H1 (cell line): ENCODE data around the gene TCF20. TPM values are rescaled to one million over a fixed set of nuclear protein-coding genes. Genes with fewer than 3 reads are reported as not detected.

Experiments used
- CTCF ChIA-PET: fragments of 300-600 bp; sonication (Branson Sonifier 250); formaldehyde crosslinking; loops from one replicate; lab custom pipeline; 2021; ENCODE audit not compliant: partially characterized antibody; lab: Charles Lee
- POLR2A ChIA-PET: fragments of 300-600 bp; sonication (Branson Sonifier 250); formaldehyde crosslinking; loops from one replicate; lab custom pipeline; 2021; ENCODE audit warnings: inconsistent platforms; ENCODE audit not compliant: partially characterized antibody; lab: Charles Lee
- DNase-seq, 2 experiments: peaks; one replicate each; pipeline versions ENCODE4 v3.0.0 to v3.0.0-alpha.2; 2010 to 2022; ENCODE audit warnings: low spot score in 2 of 2, low read depth in 1 of 2, mixed read lengths in 1 of 2
- FAIRE-seq: peaks from 2 replicates; lab custom pipeline; 2011; peaks lifted over from hg19 to GRCh38; lab: Jason Lieb, UNC
- H2AFZ ChIP-seq: 2 replicates; pipeline ENCODE4 v1.8.1; 2012; ENCODE audit warnings: low read length, inconsistent platforms
- H2AK5ac ChIP-seq: 2 replicates; pipeline ENCODE4 v1.6.1; 2013; ENCODE audit warnings: low read depth, low read length
- H2BK120ac ChIP-seq: replicated peaks from 2 replicates; pipeline ENCODE3; 2013; ENCODE audit warnings: low read depth, low read length, inconsistent platforms
- H2BK12ac ChIP-seq: 2 replicates; pipeline ENCODE4 v1.6.1; 2013; ENCODE audit warnings: low read depth, low read length
- H2BK15ac ChIP-seq: 2 replicates; pipeline ENCODE4 v1.6.1; 2013; ENCODE audit warnings: low read length
- H2BK20ac ChIP-seq: 2 replicates; pipeline ENCODE4 v1.6.1; 2013; ENCODE audit warnings: low read length
- H2BK5ac ChIP-seq: 2 replicates; pipeline ENCODE4 v1.6.1; 2013; ENCODE audit warnings: low read depth, low read length
- H3K14ac ChIP-seq: 2 replicates; pipeline ENCODE4 v1.6.1; 2013; ENCODE audit warnings: inconsistent platforms; ENCODE audit not compliant: insufficient read length
- H3K18ac ChIP-seq: 2 replicates; pipeline ENCODE4 v1.6.1; 2013; ENCODE audit warnings: low read length; ENCODE audit errors: extremely low read depth
- H3K23ac ChIP-seq: 2 replicates; pipeline ENCODE4 v1.6.1; 2013; ENCODE audit warnings: inconsistent platforms; ENCODE audit not compliant: insufficient read length
- H3K23me2 ChIP-seq: 2 replicates; pipeline ENCODE4 v1.6.1; 2013; ENCODE audit warnings: low read depth, low read length
- H3K27ac ChIP-seq: 2 replicates; pipeline ENCODE4 v1.6.1; 2011; ENCODE audit warnings: low read depth, low read length, inconsistent platforms
- H3K27me3 ChIP-seq, 4 experiments: replicated peaks in 1 of 4; 1 replicate in 1 of 4; 2 replicates in 3 of 4; pipeline versions ENCODE4 v1.6.1 to v1.8.1; 2011 to 2013; ENCODE audit warnings: low read length in 3 of 4, mild to moderate bottlenecking in 3 of 4, inconsistent platforms in 2 of 4, mixed read lengths in 2 of 4, moderate library complexity in 1 of 4; ENCODE audit not compliant: control insufficient read depth in 3 of 4, insufficient read depth in 3 of 4; ENCODE audit errors: extremely low read depth in 1 of 4
- H3K36me3 ChIP-seq, 4 experiments: 2 replicates each; pipeline versions ENCODE4 v1.6.1 to v1.8.1; 2011 to 2013; ENCODE audit warnings: mild to moderate bottlenecking in 4 of 4, low read length in 3 of 4, moderate library complexity in 2 of 4, control low read depth in 1 of 4, inconsistent platforms in 1 of 4; ENCODE audit not compliant: insufficient read depth in 4 of 4, control insufficient read depth in 2 of 4
- H3K4ac ChIP-seq: replicated peaks from 2 replicates; pipeline ENCODE3; 2013; ENCODE audit warnings: low read length, low read depth, mixed read lengths, inconsistent platforms; ENCODE audit not compliant: insufficient read length
- H3K4me1 ChIP-seq, 4 experiments: replicated peaks in 1 of 4; 1 replicate in 1 of 4; 2 replicates in 3 of 4; pipeline versions ENCODE4 v1.6.1 to v1.8.1; 2011 to 2013; ENCODE audit warnings: low read length in 3 of 4, inconsistent platforms in 2 of 4, mixed read lengths in 1 of 4; ENCODE audit not compliant: insufficient read depth in 4 of 4, control insufficient read depth in 3 of 4
- H3K4me2 ChIP-seq, 2 experiments: 2 replicates each; pipeline versions ENCODE4 v1.6.1 to v1.8.1; 2011 to 2013; ENCODE audit warnings: low read depth in 2 of 2, low read length in 2 of 2, control low read depth in 1 of 2, inconsistent platforms in 1 of 2, mild to moderate bottlenecking in 1 of 2; ENCODE audit not compliant: insufficient read depth in 1 of 2
- H3K4me3 ChIP-seq, 4 experiments: fragments of 200-600, 300-600 bp in 1 of 4; sonication (generic), shearing (Covaris generic), sonication (Bioruptor Twin) in 1 of 4; 2 replicates each; pipeline versions ENCODE4 v1.5.1 to v1.8.1; 2011 to 2016; ENCODE audit warnings: low read length in 4 of 4, low read depth in 3 of 4, control low read depth in 2 of 4, inconsistent platforms in 2 of 4, mild to moderate bottlenecking in 2 of 4, mixed read lengths in 1 of 4, moderate library complexity in 1 of 4; ENCODE audit not compliant: insufficient read depth in 2 of 4; ENCODE audit errors: extremely low read depth in 1 of 4
- H3K56ac ChIP-seq: replicated peaks from 2 replicates; pipeline ENCODE3; 2013; ENCODE audit warnings: low read depth, mild to moderate bottlenecking, mixed read lengths, low read length, inconsistent platforms; ENCODE audit not compliant: insufficient read length
- H3K79me1 ChIP-seq: 2 replicates; pipeline ENCODE4 v1.6.1; 2013; ENCODE audit warnings: low read depth, low read length, control low read depth
- H3K79me2 ChIP-seq, 2 experiments: 2 replicates each; pipeline versions ENCODE4 v1.6.1 to v1.8.1; 2012 to 2013; ENCODE audit warnings: low read length in 2 of 2, mild to moderate bottlenecking in 2 of 2, inconsistent platforms in 1 of 2; ENCODE audit not compliant: insufficient read depth in 2 of 2, control insufficient read depth in 1 of 2
- H3K9ac ChIP-seq, 4 experiments: replicated peaks in 1 of 4; 1 replicate in 1 of 4; 2 replicates in 3 of 4; pipeline versions ENCODE4 v1.6.1 to v1.8.1; 2011 to 2013; ENCODE audit warnings: low read depth in 3 of 4, low read length in 3 of 4, control low read depth in 2 of 4, mild to moderate bottlenecking in 2 of 4, moderate library complexity in 2 of 4, inconsistent platforms in 1 of 4; ENCODE audit errors: extremely low read depth in 1 of 4
- H3K9me3 ChIP-seq, 2 experiments: 2 replicates each; pipeline versions ENCODE4 v1.6.1 to v1.8.1; 2012 to 2013; ENCODE audit warnings: mild to moderate bottlenecking in 2 of 2, moderate library complexity in 2 of 2, control low read depth in 1 of 2, inconsistent platforms in 1 of 2, low read depth in 1 of 2, low read length in 1 of 2, mixed read lengths in 1 of 2; ENCODE audit not compliant: insufficient read depth in 2 of 2
- H4K20me1 ChIP-seq, 2 experiments: replicated peaks in 1 of 2; 2 replicates each; pipeline versions ENCODE3 to v1.8.1; 2011 to 2013; ENCODE audit warnings: inconsistent platforms in 2 of 2, low read length in 2 of 2, mild to moderate bottlenecking in 1 of 2; ENCODE audit not compliant: insufficient read depth in 2 of 2, control insufficient read depth in 1 of 2
- H4K5ac ChIP-seq: 2 replicates; pipeline ENCODE4 v1.6.1; 2013; ENCODE audit warnings: low read length, low read depth, mixed read lengths, inconsistent platforms; ENCODE audit not compliant: insufficient read length
- H4K8ac ChIP-seq: 2 replicates; pipeline ENCODE4 v1.8.0; 2013; ENCODE audit warnings: mild to moderate bottlenecking, moderate library complexity, low read length, inconsistent platforms; ENCODE audit not compliant: insufficient read depth; ENCODE audit errors: extremely low read depth
- H4K91ac ChIP-seq: replicated peaks from 2 replicates; pipeline ENCODE3; 2013; ENCODE audit warnings: low read length, mixed read lengths, inconsistent platforms; ENCODE audit not compliant: insufficient read length
- EP300 ChIP-seq, 2 experiments: IDR thresholded peaks; 1 replicate in 1 of 2; 2 replicates in 1 of 2; pipeline ENCODE4 v1.6.1; 2011 to 2012; ENCODE audit warnings: low read depth in 2 of 2, low read length in 2 of 2, mild to moderate bottlenecking in 2 of 2, borderline replicate concordance in 1 of 2, inconsistent platforms in 1 of 2, moderate library complexity in 1 of 2
- FOSL1 ChIP-seq: IDR thresholded peaks from 2 replicates; pipeline ENCODE4 v1.6.1; 2011; ENCODE audit warnings: mild to moderate bottlenecking, low read depth, low read length, moderate library complexity; ENCODE audit not compliant: insufficient read depth
- SIN3A ChIP-seq, 2 experiments: IDR thresholded peaks in 1 of 2; conservative IDR thresholded peaks in 1 of 2; 2 replicates each; pipeline ENCODE4 v1.6.1; 2011 to 2012; ENCODE audit warnings: low read length in 2 of 2, improper control_type of control experiment in 1 of 2, low read depth in 1 of 2, mild to moderate bottlenecking in 1 of 2
- SIRT6 ChIP-seq: IDR thresholded peaks from one replicate; pipeline ENCODE4 v1.7.1; 2012; ENCODE audit warnings: low read length, inconsistent platforms
- SP4 ChIP-seq: IDR thresholded peaks from 2 replicates; pipeline ENCODE4 v1.6.1; 2012; ENCODE audit warnings: low read length, inconsistent platforms
- TEAD4 ChIP-seq: IDR thresholded peaks from 2 replicates; pipeline ENCODE4 v1.6.1; 2012; ENCODE audit warnings: low read depth, low read length, inconsistent platforms, mixed read lengths
- WGBS, 2 experiments: shearing (Covaris generic) in 1 of 2; methylation state at CpG; one replicate each; pipeline versions ENCODE4 v1.1.6 to v1.1.7; 2013 to 2015; ENCODE audit warnings: low lambda C conversion rate in 2 of 2, mixed read lengths in 2 of 2, inconsistent platforms in 1 of 2, low coverage in 1 of 2, missing lambda C conversion rate in 1 of 2; ENCODE audit not compliant: insufficient replicate concordance in 2 of 2, insufficient coverage in 1 of 2, insufficient read length in 1 of 2; ENCODE audit errors: extremely low coverage in 1 of 2, missing lambda C conversion rate in 1 of 2; 5-methylcytosine and 5-hydroxymethylcytosine counted together
- polyA plus RNA-seq, 7 experiments: library from polyadenylated mRNA; depleted of rRNA in 3 of 7; stranded (reverse) in 5 of 7; unstranded in 2 of 7; fragments of >200 nt in 5 of 7; fragments of 200-250 nt in 2 of 7; gene quantifications; 1 replicate in 5 of 7; 2 replicates in 1 of 7; 4 replicates in 1 of 7; pipeline versions ENCODE4 v1.2.1 to v1.2.3, GENCODE V29; 2011 to 2013; ENCODE audit warnings: missing spikeins in 2 of 7, mixed read lengths in 2 of 7
- total RNA-seq: library from RNA; stranded (reverse); fragmentation: NEBNext Ultra II Directional; extraction: Animal tissue kit (Norgen Biotek cat#: 25700); gene quantifications from 2 replicates; pipeline ENCODE4 v1.2.1, GENCODE V29; 2021
- TF ChIP-seq, protein P1 (sequence below): IDR thresholded peaks from 2 replicates; pipeline ENCODE4 v1.6.1; 2012; ENCODE audit warnings: inconsistent platforms
- TF ChIP-seq, protein P2 (sequence below): IDR thresholded peaks from 2 replicates; pipeline ENCODE4 v1.6.1; 2011; ENCODE audit warnings: low read depth, mild to moderate bottlenecking, low read length; ENCODE audit not compliant: insufficient read depth
- TF ChIP-seq, protein P3 (sequence below): IDR thresholded peaks from 2 replicates; pipeline ENCODE4 v1.6.1; 2012; ENCODE audit warnings: inconsistent platforms

Gene TCF20
- total and polyA plus RNA-seq, 2 of the 8 experiments (the other 6 are each of a cell fraction or from before 2014, with no cell fraction given), result 22.0 to 79.8 TPM

DNA sequence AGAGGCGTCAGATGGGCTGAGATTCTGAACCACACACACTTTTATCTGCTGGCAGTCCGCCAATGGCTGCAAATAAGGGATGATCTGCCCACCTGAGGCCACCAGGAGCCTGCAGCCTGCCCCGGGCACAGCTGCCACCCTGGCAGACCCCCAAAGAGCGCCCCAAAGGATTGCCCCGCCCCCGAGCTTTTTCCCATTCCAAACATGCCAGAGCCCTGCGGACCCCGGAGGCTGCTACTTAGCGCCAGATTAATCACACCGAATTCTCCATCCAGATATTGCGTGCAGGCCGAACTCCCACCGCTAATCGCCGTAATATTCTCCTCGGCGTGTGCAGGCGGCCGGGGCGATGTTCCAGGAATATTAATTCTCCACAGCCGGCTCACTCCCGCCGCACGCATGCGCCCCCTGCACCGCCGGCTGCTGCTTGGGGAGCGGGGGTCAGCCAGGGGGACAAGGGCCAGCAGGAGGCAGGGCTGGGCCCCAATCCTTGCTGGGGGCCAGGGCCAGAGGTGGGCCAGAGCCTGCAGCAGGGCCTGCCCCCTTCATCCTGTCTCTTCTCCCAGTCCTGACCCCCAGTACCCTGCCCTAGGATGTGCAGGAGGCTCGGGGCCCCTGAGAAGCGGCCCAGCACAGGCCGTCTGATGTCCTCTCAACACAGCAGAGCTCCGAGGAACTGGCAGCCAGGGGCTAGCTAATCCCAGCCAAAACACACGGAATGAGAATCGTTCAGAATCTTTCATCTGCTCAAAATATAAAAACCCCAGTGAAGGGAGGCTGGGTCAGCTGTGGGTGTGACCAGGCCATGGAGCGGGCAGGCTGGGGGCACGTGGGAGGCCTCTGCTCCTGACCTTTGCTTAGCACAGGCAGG, 19.5 kb upstream of the TCF20 start:
- no peak overlapping the region; a peak in 1 of 7 replicates for H3K9ac ChIP-seq
- no peak overlapping the region for H4K5ac ChIP-seq
- H3K4me1 ChIP-seq, result peaks cover 14 to 35% (median 23%) of the 10 kb centered on the region in 4 experiments
- H3K79me2 ChIP-seq, result no peaks in the 10 kb centered on the region; a peak in 1 of 4 replicates
- no peak overlapping the region for H3K4me3 ChIP-seq
- no peak for DNase-seq
- peaks cover 13 to 27% of the 10 kb centered on the region in 2 experiments for H4K20me1 ChIP-seq
- no peak overlapping the region for H3K4ac ChIP-seq
- H3K9me3 ChIP-seq, result no peaks in the 10 kb centered on the region
- no peak overlapping the region for H3K56ac ChIP-seq
- H3K18ac ChIP-seq, result no peak overlapping the region
- no peak for FAIRE-seq
- 86% methylated on average over 35 of the region's 36 CpGs; no CpG with 5 or more reads in 1 of the 2 experiments for WGBS, 2 experiments
- no peak overlapping the region for H2BK20ac ChIP-seq
- H2BK15ac ChIP-seq, result no peak overlapping the region
- H2AFZ ChIP-seq, result no peak overlapping the region
- no peak overlapping the region for H2BK5ac ChIP-seq
- TF ChIP-seq SIRT6, result no peak
- TF ChIP-seq EP300 (IDR thresholded peaks at IDR 0.05; ENCODE audit: borderline replicate concordance in 1 of 2, low read depth in 2 of 2, low read length in 2 of 2), result no peak
- no peak for TF ChIP-seq SP4
- no peak for TF ChIP-seq FOSL1
- no peak for TF ChIP-seq TEAD4
- TF ChIP-seq SIN3A (conservative IDR thresholded peaks at IDR 0.05 in 1 of 2, IDR thresholded peaks at IDR 0.05 in 1 of 2; ENCODE audit: low read depth in 1 of 2, low read length in 2 of 2), result no peak
- TF ChIP-seq, protein P1, sequence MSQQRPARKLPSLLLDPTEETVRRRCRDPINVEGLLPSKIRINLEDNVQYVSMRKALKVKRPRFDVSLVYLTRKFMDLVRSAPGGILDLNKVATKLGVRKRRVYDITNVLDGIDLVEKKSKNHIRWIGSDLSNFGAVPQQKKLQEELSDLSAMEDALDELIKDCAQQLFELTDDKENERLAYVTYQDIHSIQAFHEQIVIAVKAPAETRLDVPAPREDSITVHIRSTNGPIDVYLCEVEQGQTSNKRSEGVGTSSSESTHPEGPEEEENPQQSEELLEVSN, result no peak
- TF ChIP-seq, protein P2, sequence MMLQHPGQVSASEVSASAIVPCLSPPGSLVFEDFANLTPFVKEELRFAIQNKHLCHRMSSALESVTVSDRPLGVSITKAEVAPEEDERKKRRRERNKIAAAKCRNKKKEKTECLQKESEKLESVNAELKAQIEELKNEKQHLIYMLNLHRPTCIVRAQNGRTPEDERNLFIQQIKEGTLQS, result no peak
- TF ChIP-seq, protein P3, sequence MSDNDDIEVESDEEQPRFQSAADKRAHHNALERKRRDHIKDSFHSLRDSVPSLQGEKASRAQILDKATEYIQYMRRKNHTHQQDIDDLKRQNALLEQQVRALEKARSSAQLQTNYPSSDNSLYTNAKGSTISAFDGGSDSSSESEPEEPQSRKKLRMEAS, result no peak
- H3K23ac ChIP-seq, result no peak overlapping the region
- peak overlapping the region; percentile 73; the same call in 1 of the 2 replicates for H4K8ac ChIP-seq
- H4K91ac ChIP-seq, result no peak overlapping the region
- H3K4me2 ChIP-seq, result no peak overlapping the region
- no peaks in the 10 kb centered on the region for H3K23me2 ChIP-seq
- POLR2A ChIA-PET, result no interaction called here
- H3K27ac ChIP-seq, result no peak overlapping the region
- H3K27me3 ChIP-seq, result peaks cover 0 to 10% (median 4%) of the 10 kb centered on the region in 4 experiments; a peak in 5 of 7 replicates
- H3K36me3 ChIP-seq, result no peaks in the 10 kb centered on the region
- no peak overlapping the region for H2AK5ac ChIP-seq
- peaks cover 3% of the 10 kb centered on the region; the same call in 1 of the 2 replicates for H3K79me1 ChIP-seq
- CTCF ChIA-PET, result interaction anchor here (0.7 to 2.1 kb wide), 3 partner anchors 16 to 120 kb away, joined by 3 to 6 read pairs (median 4); no protein-coding TSS in a partner anchor
- H2BK120ac ChIP-seq, result no peak overlapping the region
- no peak overlapping the region for H3K14ac ChIP-seq
- no peak overlapping the region for H2BK12ac ChIP-seq
